DND-41 (cell line): ENCODE measurements around the gene SLC37A3.

Experiments used
- EZH2 ChIP-seq: IDR thresholded peaks from 3 replicates; pipeline ENCODE4 v1.6.1; 2012; ENCODE audit warnings: borderline replicate concordance, low read depth, mild to moderate bottlenecking, moderate library complexity, low read length, inconsistent platforms; ENCODE audit not compliant: severe bottlenecking
- TF ChIP-seq, protein P1 (sequence below): IDR thresholded peaks from 2 replicates; pipeline ENCODE4 v1.5.1; 2012; ENCODE audit warnings: borderline replicate concordance, low read length, moderate library complexity, mild to moderate bottlenecking; ENCODE audit not compliant: poor library complexity, severe bottlenecking; ENCODE audit errors: extremely low read depth

DNA sequence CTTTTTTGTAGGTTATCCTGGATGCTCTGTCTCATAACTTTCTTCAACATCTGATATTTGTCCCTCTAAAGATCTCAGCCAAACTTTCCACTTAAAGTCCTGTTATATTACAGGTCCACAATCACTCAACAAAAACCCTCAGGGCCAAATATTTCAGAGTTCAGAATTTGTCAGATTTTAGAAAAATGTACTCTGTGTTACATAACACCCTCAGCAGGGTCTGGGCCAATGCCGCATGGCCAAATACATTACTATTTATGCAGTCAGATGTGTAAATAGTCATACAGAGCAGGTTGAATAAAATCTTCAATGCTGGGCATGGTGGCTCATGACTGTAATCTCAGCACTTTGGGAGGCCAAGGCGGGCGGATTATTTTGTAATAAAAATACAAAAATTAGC is 17.0 kb upstream of the SLC37A3 start:
- TF ChIP-seq, protein P1, sequence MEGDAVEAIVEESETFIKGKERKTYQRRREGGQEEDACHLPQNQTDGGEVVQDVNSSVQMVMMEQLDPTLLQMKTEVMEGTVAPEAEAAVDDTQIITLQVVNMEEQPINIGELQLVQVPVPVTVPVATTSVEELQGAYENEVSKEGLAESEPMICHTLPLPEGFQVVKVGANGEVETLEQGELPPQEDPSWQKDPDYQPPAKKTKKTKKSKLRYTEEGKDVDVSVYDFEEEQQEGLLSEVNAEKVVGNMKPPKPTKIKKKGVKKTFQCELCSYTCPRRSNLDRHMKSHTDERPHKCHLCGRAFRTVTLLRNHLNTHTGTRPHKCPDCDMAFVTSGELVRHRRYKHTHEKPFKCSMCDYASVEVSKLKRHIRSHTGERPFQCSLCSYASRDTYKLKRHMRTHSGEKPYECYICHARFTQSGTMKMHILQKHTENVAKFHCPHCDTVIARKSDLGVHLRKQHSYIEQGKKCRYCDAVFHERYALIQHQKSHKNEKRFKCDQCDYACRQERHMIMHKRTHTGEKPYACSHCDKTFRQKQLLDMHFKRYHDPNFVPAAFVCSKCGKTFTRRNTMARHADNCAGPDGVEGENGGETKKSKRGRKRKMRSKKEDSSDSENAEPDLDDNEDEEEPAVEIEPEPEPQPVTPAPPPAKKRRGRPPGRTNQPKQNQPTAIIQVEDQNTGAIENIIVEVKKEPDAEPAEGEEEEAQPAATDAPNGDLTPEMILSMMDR: no peak
- no peak for TF ChIP-seq EZH2
